GM19468 (cell line): ENCODE results near the gene HEY2.
A peak's percentile ranks its signal among the peaks of the same experiment; 100 is the strongest.
"Not testable (repeated sequence)": the region's sequence is repeated elsewhere in the genome, so short reads cannot be mapped to it uniquely, and the experiment has no call there.

ENCODE experiments used
- ATAC-seq: cut with Tn5 transposase; IDR thresholded peaks from one replicate; pipeline ENCODE4 v1.9.1; 2021; ENCODE audit warnings: mild to moderate bottlenecking, moderate library complexity, moderate number of reproducible peaks; ENCODE audit not compliant: unreplicated experiment; ENCODE audit errors: extremely low read depth

Gene HEY2

DNA sequence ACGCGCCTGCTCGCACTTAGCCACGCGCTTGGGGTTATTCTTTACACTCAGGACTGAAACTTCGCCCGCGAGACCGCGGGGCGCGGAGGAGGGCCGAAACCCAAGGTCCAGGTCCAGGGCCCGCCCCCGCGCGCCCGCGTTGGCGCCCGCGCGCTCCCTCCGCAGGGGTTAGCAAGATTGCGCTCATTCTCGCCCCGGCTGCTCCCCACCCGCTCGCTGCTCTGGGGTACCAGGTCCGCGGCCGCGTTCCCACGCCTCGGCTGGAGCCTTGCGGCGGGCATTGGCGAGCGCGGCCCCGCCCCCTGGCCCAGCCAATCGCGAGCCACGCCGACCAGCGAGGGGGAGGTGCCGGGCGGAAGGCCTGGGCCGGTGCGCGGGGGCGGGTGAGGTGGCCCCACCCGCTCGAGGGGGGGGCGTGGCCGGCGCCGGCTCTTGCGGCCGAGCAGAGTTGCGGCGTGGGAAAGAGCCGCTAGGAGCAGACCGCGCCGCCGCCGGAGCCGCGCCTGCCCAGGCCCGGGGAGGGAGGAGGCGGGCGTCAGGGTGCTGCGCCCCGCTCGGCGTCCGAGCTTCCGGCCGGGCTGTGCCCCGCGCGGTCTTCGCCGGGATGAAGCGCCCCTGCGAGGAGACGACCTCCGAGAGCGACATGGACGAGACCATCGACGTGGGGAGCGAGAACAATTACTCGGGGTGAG is at the start of gene HEY2:
TSS of gene HEY2 (plus strand) at position 460 of the 692 bp plus-strand sequence. CDS start at position 605, 145 bp downstream.
- ATAC-seq = peak; percentile 83

- ATAC-seq = no peak
These were observed 48.7 kb upstream of the HEY2 start for GRCh38 chr6:125700581-125701353.

DNA sequence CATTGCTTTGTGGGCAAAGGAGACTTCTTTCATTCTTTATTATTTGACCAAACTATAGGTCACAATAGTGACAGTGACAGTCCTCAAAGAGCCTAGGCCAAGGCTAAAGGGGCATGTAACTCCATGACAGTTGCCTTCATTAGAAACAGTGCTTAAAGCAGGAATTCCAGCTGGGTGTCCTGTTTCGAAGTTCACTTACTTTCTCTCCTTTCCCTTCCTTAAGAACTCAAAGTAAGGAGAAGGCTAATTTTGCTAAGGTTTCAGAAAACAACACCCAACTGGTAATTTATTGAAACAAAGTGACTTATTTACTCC is 48.1 kb upstream of the HEY2 start:
- no peak for ATAC-seq

GRCh38 chr6:125703882-125704281 is 45.5 kb upstream of the HEY2 start:
- not testable (repeated sequence) for ATAC-seq

DNA sequence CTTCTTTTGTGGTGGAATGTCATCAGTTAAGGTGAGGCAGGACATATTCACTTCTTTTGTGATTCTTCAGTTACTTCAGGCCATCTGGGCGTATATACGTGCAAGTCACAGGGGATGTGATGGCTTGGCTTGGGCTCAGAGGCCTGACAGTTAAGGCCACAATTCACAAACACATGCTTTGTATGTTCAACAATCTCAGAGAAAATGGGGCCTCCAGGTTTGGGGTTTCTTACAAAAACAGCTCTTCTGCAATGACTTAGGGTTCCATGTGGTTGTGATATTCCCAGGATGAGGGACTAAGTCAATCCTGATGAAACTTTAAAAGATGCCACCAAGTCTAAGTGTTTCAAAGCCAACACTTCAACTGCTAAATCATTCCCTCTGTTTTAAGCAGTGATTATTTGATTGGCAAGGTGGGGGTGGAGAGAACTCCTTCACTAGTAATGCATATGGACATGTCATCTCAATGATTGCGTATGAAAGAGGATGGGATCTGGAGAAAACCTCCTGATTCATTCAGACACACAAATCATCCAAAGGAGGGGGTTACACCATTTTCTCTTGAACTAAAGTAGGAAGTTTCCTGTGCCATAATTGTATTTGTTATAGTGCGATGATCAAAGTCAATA is 41.7 kb upstream of the HEY2 start:
- ATAC-seq = no peak

- no peak for ATAC-seq
These were observed 38.3 kb upstream of the HEY2 start for GRCh38 chr6:125711013-125711675.

GRCh38 chr6:125714441-125715090 is 34.9 kb upstream of the HEY2 start:
- peak; percentile 60 for ATAC-seq

DNA sequence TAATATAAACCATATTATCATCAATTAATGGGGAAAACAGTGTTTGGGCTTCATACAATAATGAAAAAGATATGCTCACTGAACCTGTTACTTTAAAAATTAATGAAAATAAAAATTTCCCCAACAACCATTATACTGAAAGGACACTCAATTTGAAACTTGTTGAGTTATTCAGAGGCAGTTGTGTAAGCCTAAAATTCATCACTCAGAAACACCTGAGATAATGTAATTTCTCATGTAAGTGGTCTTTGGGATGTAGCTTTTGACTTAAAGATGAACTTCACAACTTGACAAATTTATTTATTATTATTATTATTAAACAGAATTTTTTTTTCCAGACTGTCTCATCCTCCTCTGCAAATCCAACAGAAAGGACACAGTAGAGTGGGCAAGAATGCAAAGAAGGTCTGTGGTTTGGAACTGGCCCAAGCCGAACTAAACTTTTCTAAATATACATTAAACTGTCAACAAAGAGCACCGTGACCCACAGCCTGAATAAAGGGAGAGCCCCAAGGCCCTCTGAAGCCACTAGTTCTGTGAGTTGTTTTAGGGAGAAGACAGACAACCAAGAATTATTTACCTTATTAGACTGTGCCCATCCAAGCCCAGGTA is 32.2 kb upstream of the HEY2 start:
- ATAC-seq = peak; percentile 75

DNA sequence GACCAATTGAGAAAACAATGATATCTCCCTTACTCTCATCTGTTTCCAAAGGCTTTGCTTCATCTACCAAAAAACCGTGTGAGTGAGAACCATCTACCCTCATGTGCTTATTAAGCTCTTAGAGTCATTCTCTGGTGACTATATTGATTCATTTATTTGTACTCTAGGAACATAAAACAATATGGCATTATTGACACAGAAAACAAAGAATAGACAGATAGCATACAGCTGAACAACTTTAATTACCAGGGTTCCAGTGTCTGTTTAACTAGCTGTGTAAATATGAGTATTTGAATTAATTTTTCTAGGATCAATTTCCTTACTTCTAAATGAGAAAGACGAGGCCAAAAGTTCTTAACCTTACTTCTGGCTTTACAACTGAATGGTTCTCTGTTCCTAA is 31.3 kb upstream of the HEY2 start:
- no peak for ATAC-seq

- no peak for ATAC-seq
These were observed 26.5 kb upstream of the HEY2 start for GRCh38 chr6:125722886-125723285.

DNA sequence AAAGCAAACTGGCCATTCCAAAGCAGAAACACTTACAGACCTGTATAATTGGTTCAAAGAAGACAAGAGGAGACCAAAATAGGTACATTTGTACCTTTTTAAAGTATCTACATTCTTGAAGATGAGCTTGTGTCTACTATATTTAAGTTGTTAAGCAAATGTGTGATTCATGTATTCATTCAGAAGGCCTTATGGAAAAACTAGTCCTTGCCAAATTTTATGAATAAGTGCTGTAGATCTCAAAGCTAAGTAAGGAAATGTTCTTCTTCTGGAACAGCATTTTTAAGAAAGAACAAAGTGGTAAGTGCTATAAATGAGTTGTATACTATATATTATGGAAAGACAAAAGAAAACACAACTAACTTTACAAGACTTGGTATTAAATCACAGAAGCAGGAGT is 22.2 kb upstream of the HEY2 start:
- no peak for ATAC-seq

DNA sequence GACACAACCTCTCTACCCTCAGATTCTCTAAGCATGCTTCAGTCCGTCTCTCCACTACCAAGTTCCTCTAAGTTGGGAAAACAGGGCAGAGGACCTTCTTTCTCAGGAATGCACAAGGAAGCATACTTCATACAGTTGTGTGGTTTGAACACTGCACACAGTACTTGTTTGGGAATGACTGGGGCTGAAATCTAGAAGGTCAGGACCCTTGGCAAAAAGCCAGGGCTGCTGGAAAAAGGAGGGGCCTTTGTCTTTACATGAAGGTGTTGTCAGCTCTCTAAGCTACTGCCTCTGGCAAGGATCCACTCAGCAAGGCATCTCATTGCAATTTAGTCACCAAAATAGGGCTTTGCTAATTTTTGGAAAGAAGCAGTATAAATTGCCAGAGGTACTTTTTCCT is 20.7 kb upstream of the HEY2 start:
- no peak for ATAC-seq

DNA sequence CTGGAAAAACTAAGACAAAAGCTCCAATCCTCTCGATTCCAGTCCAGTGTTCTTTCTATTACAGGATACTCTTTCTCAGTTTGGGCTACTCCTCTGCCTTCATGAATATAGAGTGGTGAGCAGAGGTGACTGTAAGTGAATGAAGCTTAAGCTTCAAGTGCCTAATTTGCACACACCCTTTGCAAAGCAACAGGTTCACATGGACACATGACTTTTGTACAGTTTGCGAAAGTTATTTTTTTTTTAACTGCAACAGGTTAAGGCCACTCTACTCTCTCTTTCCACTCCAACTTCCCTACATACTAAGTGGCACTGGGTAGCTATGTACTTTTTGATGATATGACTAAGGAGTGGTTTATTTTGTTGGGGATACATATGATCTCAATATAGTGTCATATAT is 19.4 kb upstream of the HEY2 start:
- ATAC-seq = no peak

DNA sequence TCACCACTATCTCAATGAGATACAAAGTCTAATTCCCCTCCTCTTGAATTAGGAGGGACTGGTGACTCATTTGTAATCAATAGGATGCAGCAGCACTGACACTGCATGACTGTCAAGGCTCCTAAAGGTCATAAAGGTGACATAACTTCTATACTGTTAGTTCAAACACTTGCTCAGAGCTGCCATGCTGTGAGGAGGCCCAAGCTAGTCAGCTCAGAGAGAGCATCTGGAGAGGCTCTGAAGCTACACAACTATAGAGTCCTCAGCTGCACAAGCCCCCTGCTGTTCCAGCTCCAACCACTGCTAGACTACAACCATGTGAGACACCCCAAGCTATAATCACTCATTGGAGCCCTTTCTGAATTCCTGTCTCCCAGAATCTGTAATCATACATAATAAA is 17.0 kb upstream of the HEY2 start:
- no peak for ATAC-seq

GRCh38 chr6:125733516-125734300 is 15.7 kb upstream of the HEY2 start:
- no peak for ATAC-seq

GRCh38 chr6:125738276-125738675 is 11.2 kb upstream of the HEY2 start:
- no peak for ATAC-seq

GRCh38 chr6:125739364-125739763 is 10.1 kb upstream of the HEY2 start:
- no peak for ATAC-seq

DNA sequence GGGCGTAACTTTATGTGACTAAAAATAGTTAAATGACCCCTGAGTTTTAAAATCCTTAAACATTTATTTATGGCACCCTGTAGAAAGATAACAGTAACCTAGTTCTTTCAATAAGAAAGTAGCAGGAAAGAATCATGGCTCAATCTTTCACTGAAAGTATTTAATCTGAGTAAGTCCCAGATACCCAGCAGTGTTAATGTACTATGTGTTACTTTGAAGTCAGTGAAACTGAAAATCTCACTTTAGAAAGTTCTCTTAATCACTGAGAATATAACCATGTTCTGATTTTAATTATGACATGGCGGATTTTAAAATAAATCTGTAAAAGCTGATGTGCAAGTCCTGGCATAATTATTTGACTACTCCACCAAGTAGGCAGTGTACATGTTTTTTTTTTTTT is 8.1 kb upstream of the HEY2 start:
- no peak for ATAC-seq

DNA sequence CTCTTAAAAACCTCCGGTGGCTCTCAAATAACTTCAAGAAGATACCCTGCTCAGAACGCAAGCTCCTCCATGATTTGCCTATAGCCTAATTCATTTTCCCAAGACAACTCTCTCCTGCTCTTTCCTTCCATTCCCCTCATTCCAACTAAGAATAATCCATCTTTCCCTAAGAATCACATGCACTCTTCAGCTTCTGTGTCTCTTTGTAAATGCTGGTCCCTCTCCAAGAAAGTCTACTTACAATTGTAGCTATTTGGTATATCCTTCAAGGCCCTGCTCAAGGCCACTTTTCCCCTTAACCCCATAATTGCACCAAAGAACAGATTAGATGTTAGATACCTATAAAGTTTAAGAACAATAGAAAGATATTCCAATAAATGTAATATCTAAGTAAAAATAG is 7.4 kb upstream of the HEY2 start:
- no peak for ATAC-seq
